Measurements from ENCODE around the gene KCNIP4.

KCNIP4 gene

DNA sequence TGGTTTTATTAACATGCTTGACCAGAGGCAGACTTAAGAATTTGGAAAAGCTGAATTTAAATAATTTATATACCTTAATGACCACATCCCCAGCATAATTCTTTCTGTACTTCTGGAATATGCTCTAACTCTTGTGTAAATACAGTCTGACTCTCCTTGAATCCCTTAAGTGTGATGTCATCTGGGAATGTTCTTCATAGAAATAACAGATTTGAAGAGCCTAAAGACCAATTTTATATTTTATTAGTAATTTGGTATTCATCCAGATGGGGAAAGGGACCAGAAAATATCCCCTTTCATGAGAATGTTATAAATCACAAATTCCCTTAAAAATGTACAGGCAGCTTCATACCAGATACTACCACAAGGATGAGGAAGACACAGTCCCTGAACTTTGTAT is 58.3 kb downstream of the KCNIP4 start:
- TF ChIP-seq, protein P1, sequence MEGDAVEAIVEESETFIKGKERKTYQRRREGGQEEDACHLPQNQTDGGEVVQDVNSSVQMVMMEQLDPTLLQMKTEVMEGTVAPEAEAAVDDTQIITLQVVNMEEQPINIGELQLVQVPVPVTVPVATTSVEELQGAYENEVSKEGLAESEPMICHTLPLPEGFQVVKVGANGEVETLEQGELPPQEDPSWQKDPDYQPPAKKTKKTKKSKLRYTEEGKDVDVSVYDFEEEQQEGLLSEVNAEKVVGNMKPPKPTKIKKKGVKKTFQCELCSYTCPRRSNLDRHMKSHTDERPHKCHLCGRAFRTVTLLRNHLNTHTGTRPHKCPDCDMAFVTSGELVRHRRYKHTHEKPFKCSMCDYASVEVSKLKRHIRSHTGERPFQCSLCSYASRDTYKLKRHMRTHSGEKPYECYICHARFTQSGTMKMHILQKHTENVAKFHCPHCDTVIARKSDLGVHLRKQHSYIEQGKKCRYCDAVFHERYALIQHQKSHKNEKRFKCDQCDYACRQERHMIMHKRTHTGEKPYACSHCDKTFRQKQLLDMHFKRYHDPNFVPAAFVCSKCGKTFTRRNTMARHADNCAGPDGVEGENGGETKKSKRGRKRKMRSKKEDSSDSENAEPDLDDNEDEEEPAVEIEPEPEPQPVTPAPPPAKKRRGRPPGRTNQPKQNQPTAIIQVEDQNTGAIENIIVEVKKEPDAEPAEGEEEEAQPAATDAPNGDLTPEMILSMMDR (IDR thresholded peaks at IDR 0.05; ENCODE audit: low read depth, low read length, missing control alignments) = no peak
- no peak overlapping the region for H3K4me3 ChIP-seq (ENCODE audit: low read depth, low read length)
- no peak for DNase-seq (ENCODE audit: low read depth)

DNA sequence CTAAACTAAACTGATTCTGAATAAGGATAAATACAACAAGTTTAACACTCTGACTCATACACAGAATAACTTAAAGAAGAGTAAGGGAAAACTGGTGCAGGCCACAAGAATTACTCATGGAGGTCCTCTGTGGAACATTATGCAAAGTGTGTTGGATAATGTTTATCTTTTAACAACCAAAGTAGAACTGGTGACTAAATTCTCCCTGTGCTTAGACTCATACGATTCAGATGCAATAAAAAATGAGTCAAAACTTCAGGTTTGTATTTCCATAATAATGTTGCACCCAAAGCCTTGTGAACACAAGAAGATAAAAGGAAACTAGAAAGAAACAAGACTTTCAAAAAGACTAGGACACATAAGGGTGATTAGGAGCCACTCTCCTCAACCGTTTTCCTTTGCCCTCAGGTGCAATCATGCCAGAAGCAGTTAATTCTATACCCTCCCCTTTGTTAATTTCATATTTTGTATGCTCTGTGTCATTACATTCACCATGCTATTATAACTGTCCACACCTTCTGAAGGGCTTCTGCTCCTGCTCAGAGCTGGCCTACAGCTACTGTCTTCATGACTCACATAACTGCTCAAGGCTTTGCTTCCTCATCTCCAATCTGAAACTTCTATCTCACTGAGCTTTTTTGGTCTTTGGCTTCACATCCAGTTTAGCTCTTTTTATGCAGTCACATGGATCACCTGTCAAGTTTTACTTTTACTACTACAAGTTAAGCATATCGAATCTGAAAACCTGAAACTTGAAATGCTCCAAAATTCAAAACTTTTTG is 60.2 kb downstream of the KCNIP4 start:
- no peak for DNase-seq (ENCODE audit: low read depth)
- no peak overlapping the region for H3K4me3 ChIP-seq (ENCODE audit: low read depth, low read length)
- TF ChIP-seq, protein P1 (IDR thresholded peaks at IDR 0.05; ENCODE audit: low read depth, low read length, missing control alignments) = no peak

DNA sequence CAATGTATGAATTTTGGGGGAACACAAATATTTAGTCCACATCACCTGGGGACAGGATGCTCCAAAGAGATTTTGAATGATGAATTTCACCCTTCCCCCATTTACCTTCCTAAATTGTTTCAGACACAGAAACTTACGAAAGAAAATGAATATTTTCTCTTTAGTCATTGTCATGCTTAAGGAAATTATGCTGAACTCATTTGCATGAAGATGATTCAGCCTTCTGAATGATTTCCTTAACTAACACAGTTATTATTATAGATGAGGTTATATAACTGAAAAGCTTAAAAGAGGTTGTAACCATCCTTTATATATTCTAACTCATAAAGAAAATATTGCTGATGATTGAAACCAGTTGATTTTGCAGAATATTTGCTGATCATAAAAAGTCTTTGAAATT is 61.1 kb downstream of the KCNIP4 start:
- no peak for DNase-seq (ENCODE audit: low read depth)
- no peak overlapping the region for H3K4me3 ChIP-seq (ENCODE audit: low read depth, low read length)
- TF ChIP-seq, protein P1 (IDR thresholded peaks at IDR 0.05; ENCODE audit: low read depth, low read length, missing control alignments) = no peak

DNA sequence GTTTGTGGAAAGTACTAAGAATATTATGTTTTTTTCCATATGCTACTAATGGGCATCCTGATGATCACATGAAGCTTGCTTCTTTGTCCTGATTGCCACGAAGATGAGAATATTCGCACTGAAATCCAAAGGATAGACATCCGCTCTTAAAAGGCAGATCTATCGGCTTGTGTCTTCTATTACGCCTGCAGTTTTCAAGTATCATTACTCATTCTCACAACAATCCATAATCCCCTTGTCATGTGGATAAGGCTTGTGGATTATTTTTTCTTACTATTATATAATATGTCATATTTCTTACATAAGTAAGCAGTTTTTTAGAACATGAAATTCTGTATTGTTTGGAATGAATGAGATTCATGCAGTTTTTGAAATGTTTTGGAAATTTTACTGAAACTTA is 62.8 kb downstream of the KCNIP4 start:
- DNase-seq (ENCODE audit: low read depth) = no peak
- TF ChIP-seq, protein P1 (IDR thresholded peaks at IDR 0.05; ENCODE audit: low read depth, low read length, missing control alignments) = no peak
- no peak overlapping the region for H3K4me3 ChIP-seq (ENCODE audit: low read depth, low read length)

DNA sequence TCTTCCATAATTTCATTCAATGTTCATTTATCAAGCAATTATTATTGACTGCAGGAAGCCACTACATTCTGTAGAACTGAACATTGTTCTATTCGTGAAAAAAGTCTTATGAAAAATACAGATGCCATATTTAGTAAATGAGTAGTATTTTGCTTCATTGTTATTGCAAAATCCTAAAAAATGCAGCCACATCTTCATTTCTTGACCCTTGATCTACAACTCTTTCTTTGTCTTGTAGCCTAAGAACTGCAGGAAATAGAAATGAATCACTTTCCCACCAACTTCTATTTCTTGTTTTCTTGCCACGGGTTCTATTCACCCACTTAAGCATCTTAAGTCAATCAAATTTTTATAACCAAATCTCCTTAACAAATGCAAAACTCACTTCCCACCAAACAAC is 63.3 kb downstream of the KCNIP4 start:
- TF ChIP-seq, protein P1 (IDR thresholded peaks at IDR 0.05; ENCODE audit: low read depth, low read length, missing control alignments) = no peak
- no peak overlapping the region for H3K4me3 ChIP-seq (ENCODE audit: low read depth, low read length)

DNA sequence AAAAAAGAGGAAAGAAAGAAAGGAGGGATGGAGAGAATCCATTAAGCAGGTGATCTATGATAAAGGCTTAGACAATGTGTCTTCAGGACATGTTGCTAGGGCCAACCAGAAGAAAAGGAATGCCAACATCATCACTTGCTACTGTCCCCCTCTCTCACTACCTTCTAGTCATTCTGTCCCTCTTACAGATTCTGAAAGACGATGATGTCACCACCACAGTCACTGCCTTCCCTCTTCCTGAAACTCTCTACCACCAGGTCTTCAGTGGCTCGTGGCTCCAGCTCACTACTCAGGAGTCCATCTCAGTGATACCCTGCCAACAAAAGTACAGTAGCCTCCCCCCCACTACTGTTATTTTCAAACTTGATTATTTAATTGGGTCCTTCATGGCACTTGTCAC is 64.0 kb downstream of the KCNIP4 start:
- TF ChIP-seq, protein P1 (IDR thresholded peaks at IDR 0.05; ENCODE audit: low read depth, low read length, missing control alignments) = no peak
- no peak overlapping the region for H3K4me3 ChIP-seq (ENCODE audit: low read depth, low read length)
- DNase-seq (ENCODE audit: low read depth) = no peak

More for the DNA sequence above, 63.3 kb downstream of the KCNIP4 start:
- no peak for DNase-seq (ENCODE audit: low read depth)
